Tibial nerve (tissue), 4 donors: ENCODE data around the gene GET3.

Source experiments
- CTCF ChIP-seq, 5 experiments: fragments of 200-600 bp in 3 of 5; fragments of 450-650 bp in 2 of 5; sonication (generic) in 3 of 5; IDR thresholded peaks; one replicate each; pipeline ENCODE4 v1.5.1; 2016 to 2019; ENCODE audit warnings: antibody characterized with exemption in 5 of 5, mild to moderate bottlenecking in 3 of 5, moderate library complexity in 2 of 5
- EP300 ChIP-seq, 2 donors: sonication (generic); formaldehyde crosslinking; IDR thresholded peaks; one replicate each; pipeline ENCODE4 v1.6.1; 2017; ENCODE audit warnings: antibody characterized with exemption in 2 of 2, mild to moderate bottlenecking in 1 of 2
- POLR2A ChIP-seq, 2 donors: fragments of 450-650 bp; IDR thresholded peaks; one replicate each; pipeline ENCODE4 v1.6.1; 2017; ENCODE audit warnings: antibody characterized with exemption in 2 of 2, mild to moderate bottlenecking in 2 of 2, moderate library complexity in 2 of 2

- TF ChIP-seq CTCF (IDR thresholded peaks at IDR 0.05) (no peak), EP300 (IDR thresholded peaks at IDR 0.05) (no peak), POLR2A (IDR thresholded peaks at IDR 0.05) (no peak)
Observed at GRCh38 chr19:12789098-12789903, 52.0 kb downstream of the GET3 start.
